ENCODE results near the gene PTPN14.

Gene PTPN14

GRCh38 chr1:214310777-214311690, 240.4 kb downstream of the PTPN14 start:
- no peak for DNase-seq (ENCODE audit: low read depth in 2 of 2)

- DNase-seq (ENCODE audit: low read depth in 2 of 2), result no peak
Measured at GRCh38 chr1:214310010-214310409, 241.4 kb downstream of the PTPN14 start.

GRCh38 chr1:214306269-214306668, 245.1 kb downstream of the PTPN14 start:
- DNase-seq (ENCODE audit: low read depth in 2 of 2), result no peak

GRCh38 chr1:214305164-214305751, 246.1 kb downstream of the PTPN14 start:
- DNase-seq (ENCODE audit: low read depth in 2 of 2), result no peak

GRCh38 chr1:214303141-214303930, 248.1 kb downstream of the PTPN14 start:
- no peak for DNase-seq (ENCODE audit: low read depth in 2 of 2)

- DNase-seq (ENCODE audit: low read depth in 2 of 2), result no peak
Measured at GRCh38 chr1:214301526-214301925, 249.9 kb downstream of the PTPN14 start.

- no peak for DNase-seq (ENCODE audit: low read depth in 2 of 2)
Measured at GRCh38 chr1:214300149-214300780, 251.1 kb downstream of the PTPN14 start.

All from stimulated activated CD8-positive, alpha-beta memory T cell treated with anti-CD3 and anti-CD28 coated beads, Interleukin-15, amount 100 ng/mL, for 4 hours (primary cell).